Measurements from ENCODE around the gene TBR1.

TBR1 gene

GRCh38 chr2:161415034-161415986 lies 787 bp upstream of the TBR1 start:
- DNase-seq, result no peak

- DNase-seq, result no peak
Observed at GRCh38 chr2:161416708-161417437, 776 bp downstream of the TBR1 start.

- DNase-seq, result no peak
Observed at GRCh38 chr2:161417438-161418274, 1.6 kb downstream of the TBR1 start.

- no peak for DNase-seq
Observed at GRCh38 chr2:161418275-161418714, 2.2 kb downstream of the TBR1 start.

GRCh38 chr2:161418715-161419637 lies 2.9 kb downstream of the TBR1 start:
- no peak for DNase-seq

GRCh38 chr2:161419638-161420190 lies 3.6 kb downstream of the TBR1 start:
- no peak for DNase-seq

GRCh38 chr2:161420406-161421074 lies 4.4 kb downstream of the TBR1 start:
- no peak for DNase-seq

GRCh38 chr2:161421686-161422085 lies 5.6 kb downstream of the TBR1 start:
- DNase-seq, result no peak

- no peak for DNase-seq
Observed at GRCh38 chr2:161422816-161423403, 6.8 kb downstream of the TBR1 start.

GRCh38 chr2:161423421-161424393 lies 7.6 kb downstream of the TBR1 start:
- no peak for DNase-seq

- DNase-seq, result no peak
Observed at GRCh38 chr2:161424394-161424769, 8.3 kb downstream of the TBR1 start.

GRCh38 chr2:161424891-161425727 lies 9.0 kb downstream of the TBR1 start:
- no peak for DNase-seq

GRCh38 chr2:161425728-161426454 lies 9.8 kb downstream of the TBR1 start:
- no peak for DNase-seq

- DNase-seq, result no peak
Observed at GRCh38 chr2:161426455-161426921, 10.4 kb downstream of the TBR1 start.

GRCh38 chr2:161426922-161427663 lies 11.0 kb downstream of the TBR1 start:
- no peak for DNase-seq
